CD4-positive, alpha-beta T cell treated with Interleukin-6 at 100 ng/mL for 8 hours (primary cell): ENCODE results near the gene HMCN1.

Source experiments
- DNase-seq: peaks from one replicate; pipeline ENCODE4 v3.0.0-alpha.2; 2020; ENCODE audit warnings: mixed read lengths, low spot score

The HMCN1 gene

DNA sequence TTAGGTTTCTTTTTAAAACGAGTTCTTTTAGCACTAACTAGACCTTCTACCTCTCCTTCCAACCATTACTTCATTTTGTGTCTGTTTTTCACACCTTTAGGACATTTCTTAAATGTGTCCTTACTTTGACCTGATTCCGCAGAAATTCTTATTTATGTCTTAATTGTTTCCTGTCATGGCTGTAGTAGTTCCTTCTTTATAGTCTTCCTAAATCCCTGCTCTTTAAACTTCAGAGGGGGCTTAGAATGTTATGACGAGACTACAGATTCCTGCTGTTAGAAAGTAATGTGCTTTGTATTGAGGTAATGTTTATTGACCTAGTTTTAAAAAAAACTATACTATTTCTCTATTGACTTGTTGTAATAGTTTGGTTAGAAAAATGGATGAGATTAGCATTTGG, 70.4 kb downstream of the HMCN1 start:
- DNase-seq, result no peak

DNA sequence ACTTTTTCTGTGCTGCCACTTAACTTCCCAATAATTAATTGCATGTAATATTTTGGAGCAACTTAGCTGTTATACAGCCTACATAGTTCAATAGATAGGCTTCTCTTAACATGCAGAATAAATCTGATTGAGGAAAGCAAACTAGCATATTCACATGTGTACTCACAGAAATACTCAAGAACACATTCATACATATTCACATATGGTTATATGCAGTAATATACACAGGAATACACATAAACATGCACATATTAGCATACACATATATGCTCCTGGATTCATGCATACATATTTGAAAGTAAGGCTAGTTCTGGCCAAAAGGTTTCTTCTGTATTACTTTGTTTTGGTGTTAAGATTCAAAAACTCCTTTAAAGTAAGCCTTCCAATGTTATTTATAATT, 73.1 kb downstream of the HMCN1 start:
- DNase-seq, result no peak

DNA sequence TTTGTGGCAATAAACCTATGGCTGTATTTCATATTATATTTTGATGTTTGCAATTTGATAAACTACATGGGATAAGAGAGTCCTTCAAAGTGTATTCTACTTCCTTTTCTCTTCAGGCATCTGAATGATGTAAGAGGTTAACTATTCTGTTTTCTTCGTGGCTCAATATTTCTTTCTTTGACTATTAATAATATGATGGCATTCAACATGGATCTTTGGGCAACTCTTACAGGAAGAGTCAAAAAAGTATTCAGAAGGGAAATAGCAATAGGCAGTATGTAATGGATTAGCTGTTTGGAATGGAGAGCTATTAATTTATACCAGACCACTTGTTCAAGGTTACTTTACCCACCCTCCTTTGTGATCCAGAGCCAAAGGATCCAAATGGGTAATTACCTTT, 74.4 kb downstream of the HMCN1 start:
- DNase-seq, result no peak

DNA sequence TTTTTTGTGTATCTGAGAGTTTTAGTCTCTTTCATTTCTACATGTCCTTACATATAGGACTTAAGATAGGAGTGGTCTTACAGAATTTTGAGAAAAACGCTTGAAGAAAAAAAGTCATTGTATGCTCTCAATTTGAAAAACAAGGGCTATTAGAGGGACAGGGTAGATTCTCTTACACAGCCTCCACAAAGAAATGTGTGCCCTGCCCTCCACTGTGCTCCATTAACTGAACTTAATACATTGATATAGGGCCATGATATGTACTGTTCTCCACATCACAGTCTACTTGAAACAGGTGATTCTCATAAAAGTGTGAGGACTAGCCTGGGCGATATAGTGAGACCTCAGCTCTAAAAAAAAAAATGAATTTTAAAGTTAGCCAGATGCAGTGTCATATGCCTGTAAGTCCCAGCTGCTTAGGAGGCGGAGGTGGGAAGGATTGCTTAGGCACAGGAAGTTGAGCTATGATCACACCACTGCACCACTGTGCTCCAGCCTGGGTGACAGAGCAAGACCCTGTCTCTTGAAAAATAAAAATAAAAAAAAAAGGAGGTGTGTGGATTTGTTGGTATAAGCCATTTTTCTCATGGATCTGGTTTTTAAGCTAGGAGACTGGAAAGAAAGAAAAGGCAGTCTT, 77.0 kb downstream of the HMCN1 start:
- no peak for DNase-seq

DNA sequence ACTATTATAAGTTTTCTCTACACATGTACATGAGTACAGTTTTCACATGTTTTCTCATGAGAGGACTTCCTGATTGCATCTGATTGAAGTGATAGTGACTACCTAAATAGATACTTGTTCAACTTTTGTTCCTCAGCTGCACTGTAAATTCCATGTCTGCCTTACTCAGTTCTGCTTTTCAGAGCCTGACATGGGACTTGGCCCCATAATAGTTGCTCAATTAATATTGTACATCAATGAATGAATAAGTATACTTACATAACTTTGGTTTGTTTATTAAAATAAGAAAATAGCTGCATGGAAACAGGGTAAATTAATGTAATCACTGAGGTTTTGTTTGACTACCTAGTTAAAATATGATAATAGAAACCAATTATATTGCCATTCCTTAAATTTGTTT, 78.7 kb downstream of the HMCN1 start:
- no peak for DNase-seq

DNA sequence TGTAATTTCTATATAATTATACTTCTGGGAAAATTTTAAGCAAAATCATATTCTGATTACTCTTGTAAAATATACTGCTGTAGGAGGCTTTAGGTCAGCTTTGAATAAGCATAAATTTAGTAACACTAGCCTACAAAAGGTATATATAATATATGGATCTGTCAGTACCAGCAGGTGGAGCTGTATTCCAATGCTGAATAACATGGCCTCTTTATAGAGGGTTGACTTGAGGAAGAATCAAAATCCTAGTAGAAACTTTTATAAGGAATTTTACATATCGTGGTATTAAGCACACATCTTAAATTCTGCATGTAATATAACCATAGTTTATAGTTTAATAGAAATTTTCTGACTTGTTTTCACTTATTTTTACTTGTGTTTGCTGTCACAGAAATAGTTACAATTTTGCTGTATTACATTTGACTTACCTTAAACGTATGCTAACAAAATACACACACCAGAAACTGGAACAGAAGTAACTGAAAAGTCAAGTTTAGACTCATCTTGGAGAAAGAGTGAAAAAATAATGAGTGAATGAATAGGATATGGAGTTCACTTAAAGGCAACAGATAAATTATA, 79.3 kb downstream of the HMCN1 start:
- no peak for DNase-seq

DNA sequence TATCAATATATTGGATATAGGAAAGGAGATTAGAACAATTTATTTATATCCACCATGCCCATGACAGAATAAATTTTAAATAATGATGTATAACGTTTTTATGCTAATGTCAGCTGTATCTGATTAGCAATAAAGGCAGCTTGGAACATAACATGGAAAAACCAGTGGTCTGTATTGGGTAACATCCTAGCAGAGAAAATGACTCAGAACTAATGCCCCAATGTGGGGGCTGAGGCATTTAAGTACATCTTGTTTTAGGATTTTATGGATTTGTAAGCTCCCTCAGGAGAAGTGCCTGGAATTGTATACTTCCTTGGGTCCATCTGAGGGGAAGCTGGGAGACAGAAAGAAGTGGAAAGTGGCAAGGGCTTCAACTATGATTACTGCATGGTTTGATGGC, 82.3 kb downstream of the HMCN1 start:
- no peak for DNase-seq

DNA sequence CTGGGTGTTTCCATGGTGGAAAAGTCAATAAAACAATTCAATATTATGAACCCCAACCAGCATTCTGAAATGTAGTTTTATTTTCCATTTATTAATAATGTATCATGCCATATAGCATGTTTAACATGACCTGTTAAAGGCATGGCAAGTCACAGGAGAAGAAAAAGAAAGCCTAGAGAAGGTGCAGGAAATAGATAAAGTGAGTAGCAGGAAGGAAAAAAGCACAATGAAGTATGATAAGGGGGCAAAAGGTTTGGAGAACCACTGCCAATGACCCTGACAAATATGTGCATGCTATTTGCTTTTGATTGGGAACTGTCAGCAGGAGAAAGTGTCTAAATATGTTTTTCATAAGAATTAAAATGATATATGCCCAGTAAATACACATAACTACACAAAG, 85.6 kb downstream of the HMCN1 start:
- no peak for DNase-seq

DNA sequence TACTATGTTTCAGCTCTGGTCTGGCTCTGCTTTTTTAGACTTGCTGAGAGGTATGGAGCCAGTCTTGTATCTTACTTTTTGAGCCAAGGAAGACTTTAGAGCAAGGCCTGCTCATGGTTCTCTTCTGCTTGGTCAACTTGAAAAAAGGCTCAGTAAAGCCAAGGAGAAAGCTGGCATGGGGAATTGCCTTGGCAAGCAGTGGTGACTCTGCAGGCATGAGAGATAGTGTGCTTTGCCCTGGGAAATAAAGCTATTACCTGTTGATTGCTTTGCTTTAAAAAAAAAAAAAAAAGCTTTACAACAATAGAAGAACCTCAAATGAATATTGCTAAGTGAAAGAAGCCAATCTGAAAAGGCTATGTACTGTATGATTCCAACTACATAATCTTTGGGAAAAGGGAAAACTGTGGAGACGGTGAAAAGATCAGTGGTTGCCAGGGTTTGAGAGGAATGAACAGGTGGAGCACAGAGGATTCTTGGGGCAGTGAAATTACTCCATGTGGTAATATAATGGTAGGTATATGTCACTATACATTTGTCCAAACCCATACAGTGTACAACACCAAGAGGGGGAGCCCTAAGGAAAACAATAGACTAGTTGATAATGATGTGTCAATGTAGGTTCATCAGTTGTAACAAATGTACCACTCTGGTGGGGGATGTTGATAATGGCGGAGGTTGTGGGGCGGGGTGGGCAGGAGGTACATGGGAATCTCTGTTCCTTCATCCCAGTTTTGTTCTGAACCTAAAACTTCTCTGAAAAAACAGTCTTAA, 87.6 kb downstream of the HMCN1 start:
- DNase-seq, result no peak

DNA sequence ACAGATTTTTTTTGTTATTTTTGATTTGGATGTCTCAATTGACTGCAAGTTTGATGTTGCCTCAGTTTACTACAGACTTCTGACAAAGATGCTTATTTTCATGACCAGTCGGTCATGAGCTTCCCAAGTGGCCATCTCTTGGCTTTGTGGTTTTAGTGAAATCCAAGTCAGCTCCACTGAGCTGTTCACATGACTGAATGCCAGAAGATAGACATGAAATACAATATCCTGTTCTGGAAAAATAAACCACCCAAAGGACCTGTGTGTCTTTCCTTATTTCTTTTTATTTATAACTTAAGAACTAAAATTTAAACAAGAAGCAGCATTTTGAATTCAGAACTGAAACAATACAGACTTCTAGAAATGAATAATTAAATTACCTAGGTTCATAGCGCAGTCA, 89.3 kb downstream of the HMCN1 start:
- DNase-seq, result no peak

DNA sequence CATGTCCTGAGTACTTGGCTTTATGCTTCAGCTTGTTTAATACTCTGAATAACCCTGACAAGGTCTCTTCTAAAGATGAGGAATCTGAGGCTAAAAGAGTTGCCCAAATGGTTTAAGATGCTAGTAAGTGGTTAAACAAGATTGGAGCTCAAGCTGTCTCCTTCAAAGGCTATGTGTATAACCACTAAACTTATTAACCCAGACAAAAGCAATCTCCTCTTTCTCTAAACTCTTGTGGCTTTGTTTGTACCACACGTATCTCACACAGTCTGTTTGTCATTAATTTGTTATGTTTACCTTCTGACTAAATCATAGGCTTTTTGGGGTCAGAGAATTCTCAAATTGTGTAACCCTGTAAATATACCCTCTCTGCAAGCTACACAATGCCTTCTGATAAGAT, 89.9 kb downstream of the HMCN1 start:
- no peak for DNase-seq

DNA sequence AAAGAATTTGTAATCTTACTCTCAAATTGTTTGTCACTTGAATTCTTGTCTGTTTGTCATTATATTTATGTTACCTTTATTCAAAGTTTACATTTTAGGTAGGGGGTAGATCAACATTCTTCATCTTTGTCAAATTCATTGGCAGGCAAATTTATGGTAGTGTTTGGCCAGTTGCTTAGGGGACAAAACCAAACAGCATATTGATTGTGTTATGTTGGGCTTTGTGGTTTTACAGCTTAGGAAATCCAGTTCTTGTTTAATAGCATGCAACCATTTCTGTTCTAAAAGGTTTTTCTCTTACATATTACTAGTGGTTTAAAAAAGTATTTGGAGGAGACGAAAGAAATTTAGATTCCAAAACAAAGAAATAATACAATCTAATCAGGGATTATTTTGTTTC, 91.4 kb downstream of the HMCN1 start:
- no peak for DNase-seq

DNA sequence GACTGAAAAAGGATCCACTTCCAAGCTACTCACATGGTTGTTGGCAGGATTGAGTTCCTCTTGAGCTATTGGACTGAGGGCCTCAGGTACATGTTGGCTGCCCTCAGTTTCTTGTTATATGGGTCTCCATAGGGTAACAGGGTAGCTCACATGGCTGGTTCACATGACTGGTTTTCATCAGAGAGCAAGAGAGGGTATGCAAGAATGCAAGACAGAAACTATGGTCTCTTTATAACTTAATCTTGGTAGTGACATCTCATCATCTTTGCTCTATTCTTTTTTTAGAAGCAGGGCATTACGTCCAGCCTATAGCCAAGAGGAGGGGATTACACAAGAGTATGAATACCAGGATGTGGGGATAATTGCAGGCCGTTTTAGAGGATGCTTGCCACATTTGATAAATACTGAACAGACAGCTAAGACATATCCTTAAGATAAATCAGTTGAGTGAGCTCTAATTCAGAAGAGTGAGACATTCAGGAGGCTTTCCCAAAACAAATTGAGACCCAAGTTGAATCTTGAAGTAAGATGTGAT, 100.2 kb downstream of the HMCN1 start:
- DNase-seq, result no peak

DNA sequence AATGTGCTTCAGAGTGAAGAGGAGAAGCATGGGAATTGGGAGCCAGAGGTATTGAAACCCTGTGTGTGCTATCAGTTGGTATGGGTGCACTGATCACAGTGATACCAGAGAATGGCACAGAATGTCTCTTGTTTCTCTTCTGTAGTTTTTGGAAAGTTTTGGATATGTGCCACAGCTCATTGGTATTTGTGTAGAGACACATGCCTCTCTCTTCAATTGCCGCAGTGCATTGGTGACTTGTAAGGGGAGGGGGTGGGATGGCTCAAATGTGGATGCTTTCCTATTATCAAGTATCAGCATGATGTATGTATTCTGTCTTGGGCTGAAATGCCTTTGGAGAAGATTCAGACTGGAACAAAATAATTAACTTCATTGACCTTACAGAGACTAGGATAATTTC, 101.0 kb downstream of the HMCN1 start:
- no peak for DNase-seq

DNA sequence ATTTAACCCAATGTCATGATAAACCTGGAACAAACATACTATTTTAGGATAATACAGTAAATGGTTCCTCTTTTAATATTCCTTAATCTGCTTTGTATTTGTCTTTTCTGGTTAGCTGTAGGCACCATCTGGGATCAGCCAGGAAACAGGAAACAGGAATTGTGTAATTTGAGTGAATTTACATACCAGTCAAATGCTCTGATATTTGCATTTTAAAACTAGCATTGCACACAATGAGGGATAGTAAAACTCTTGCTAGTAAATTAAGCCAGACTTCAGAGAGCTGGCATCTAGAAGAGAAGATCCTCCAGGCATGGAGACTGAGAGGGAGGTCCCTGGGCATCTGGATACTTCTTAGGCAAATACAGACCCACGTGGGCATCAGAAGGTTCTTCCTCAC, 103.5 kb downstream of the HMCN1 start:
- no peak for DNase-seq

DNA sequence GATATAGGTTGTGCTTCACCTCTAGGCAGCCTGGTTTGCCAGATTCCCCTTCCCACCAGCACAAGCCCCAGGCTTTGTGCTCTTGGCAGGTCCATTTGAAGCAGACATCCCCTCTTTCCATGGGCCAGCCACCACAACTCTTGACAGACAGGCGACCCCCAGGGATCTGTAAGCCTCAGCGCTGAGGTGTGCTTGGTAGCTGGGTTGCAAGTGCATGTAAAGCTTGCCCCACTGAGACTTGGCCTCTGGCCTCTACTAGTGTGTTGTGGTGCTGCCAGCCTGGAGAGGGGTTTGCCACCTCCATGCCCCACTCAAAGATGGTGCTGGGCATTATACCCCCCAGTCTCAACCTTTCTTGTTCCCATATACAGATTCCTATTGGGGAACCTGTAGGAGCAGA, 103.9 kb downstream of the HMCN1 start:
- DNase-seq, result no peak

DNA sequence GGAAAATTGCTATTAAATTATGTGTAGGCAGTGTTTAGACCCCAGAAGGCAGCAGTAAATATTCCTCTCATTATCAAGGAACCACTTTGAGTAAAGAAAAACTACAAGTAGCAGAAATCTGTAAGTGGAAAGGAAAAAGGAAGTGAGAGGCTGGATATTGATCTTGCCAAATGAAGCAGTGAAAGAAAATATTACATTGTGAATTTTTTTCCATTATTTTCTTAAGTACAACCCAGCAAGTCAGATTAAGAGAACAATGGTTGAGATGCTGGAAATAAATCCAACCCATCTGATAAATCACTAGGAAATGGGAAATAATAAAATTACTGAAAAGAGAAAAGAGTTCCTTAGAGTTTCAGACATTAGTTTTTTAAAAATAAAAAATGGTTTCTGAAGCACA, 106.7 kb downstream of the HMCN1 start:
- no peak for DNase-seq

DNA sequence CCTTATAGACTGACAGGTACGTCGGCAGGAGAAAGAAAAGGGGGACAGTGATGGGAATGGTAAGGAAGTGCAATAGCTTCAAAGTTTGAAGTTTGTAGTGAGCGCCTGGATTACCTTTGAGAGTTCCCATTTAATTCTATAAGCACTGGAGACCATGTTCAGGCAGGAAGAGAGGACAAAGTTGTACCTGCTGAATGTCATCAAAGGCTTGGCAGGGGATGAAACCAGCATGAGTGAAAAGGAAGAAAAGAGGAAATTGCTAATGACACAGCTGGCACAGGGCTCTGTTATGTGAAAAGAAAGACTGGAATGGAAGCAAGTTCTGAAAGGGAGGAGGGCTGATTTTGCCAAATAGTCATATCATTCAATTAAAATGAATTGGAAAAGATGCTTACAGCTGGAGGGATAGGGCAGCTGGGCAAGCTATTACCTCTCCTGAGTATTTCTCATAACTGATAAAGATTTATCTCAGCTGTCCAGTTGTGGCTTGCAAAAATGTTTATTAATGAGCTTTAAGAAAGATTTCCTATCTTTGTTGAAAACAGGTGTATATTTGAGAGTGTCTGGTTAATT, 109.2 kb downstream of the HMCN1 start:
- no peak for DNase-seq

DNA sequence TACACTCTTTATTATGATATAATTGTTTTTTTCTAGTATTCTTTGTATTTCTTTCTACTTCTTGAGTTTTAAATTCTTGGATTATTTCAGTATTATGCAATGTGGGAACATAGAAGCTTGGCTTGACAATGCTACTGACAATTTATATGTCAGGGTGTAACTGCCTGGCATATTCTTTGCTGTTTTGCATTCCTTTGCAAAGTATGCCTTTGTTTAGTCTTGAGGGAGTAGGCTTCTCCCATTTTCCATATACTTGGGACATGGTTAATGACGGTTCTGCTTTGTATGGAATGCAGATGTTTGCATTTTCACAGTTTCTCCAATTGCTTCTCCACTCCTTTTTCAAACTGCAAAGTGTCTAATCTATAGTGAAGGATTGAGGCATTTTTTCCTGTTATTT, 109.8 kb downstream of the HMCN1 start:
- DNase-seq, result no peak

DNA sequence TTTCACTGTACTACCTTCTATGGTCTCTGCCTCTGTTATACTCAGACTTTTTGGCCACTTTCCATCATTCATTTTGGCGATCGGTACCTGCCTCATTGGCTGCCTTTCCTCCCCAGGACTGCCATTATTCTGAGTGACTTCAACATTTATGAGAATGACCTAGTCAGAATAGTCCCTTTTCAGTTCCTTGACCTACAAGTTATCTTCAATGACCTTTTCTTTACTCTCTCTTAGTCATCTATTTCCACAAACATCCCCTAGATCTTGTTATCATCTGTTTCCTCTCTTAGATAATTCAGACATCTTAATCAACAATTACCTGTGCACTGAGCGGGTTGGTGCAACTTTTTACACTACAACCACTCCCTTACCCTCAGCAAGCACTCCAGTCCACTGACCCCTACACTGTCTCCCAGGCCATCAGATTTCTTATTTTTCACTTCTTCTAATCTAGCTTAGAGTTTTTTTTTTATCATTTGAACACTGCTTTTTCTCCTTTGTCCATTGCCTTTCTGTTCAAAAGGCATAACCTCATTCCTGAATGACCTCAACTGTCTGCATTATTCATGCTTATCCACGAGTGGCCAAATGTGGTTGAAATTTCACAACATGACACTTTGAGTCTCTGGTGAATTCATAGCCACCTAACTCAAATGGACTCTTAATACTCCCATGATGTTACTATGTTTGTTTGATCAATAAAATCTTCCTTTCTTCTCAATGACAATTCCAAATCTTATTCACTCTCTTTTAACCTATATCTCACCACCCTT, 112.7 kb downstream of the HMCN1 start:
- DNase-seq, result no peak

DNA sequence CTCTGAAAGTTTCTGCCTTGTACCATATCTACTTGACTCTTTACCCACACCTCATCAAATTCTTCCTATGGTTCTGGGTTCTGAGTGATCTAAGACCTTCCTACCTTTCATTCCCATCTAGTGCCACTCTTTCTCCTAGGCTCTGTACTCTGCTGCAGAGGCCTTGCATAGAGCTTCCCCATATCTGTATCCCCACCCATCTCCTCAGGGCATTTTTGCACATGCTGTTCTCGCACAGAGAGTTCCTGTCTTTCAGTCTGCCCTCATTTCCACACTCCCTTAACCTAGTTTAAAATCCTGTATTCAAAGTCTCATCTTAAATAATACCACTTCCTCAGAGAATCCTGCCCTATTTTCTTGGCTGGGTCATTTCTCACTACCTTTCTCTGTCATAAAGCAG, 114.8 kb downstream of the HMCN1 start:
- DNase-seq, result no peak

DNA sequence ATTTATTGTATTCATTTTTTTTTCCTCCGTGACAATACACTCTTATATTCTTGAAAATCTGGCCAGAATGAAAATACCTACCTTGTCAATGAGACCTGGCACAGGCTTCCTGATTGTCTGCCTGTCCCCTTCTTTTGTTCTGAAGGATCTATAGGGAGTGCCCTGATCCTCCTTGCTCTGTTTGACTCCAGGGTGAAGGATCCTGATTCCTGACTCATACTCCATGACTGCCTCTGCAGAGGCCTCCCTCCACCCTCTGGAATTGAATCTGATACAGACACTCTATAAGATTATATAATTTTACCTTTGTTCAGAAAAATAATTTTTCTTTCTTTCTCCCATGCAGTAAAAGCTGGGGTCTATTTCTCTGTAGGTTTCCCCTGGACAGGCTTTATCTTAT, 116.2 kb downstream of the HMCN1 start:
- DNase-seq, result no peak
